ENCODE results near the gene TLX3.
"Not testable (repeated sequence)": the region's sequence is repeated elsewhere in the genome, so short reads cannot be mapped to it uniquely, and the experiment has no call there.

TLX3 gene

GRCh38 chr5:171308453-171309275 lies at the start of gene TLX3:
Gene TLX3, plus strand, starts transcription at chr5:171309248. Its CDS starts 118 bp downstream, at chr5:171309366.
- DNase-seq (ENCODE audit: low read depth) = no peak

GRCh38 chr5:171261361-171261760 lies 47.7 kb upstream of the TLX3 start:
- DNase-seq (ENCODE audit: low read depth) = no peak

GRCh38 chr5:171261904-171262303 lies 47.1 kb upstream of the TLX3 start:
- DNase-seq (ENCODE audit: low read depth) = no peak

- no peak for DNase-seq (ENCODE audit: low read depth)
These were observed 45.9 kb upstream of the TLX3 start for GRCh38 chr5:171263181-171263580.

GRCh38 chr5:171264843-171265242 lies 44.2 kb upstream of the TLX3 start:
- DNase-seq (ENCODE audit: low read depth) = no peak

- no peak for DNase-seq (ENCODE audit: low read depth)
These were observed 40.1 kb upstream of the TLX3 start for GRCh38 chr5:171268700-171269620.

GRCh38 chr5:171269717-171270116 lies 39.3 kb upstream of the TLX3 start:
- no peak for DNase-seq (ENCODE audit: low read depth)

- DNase-seq (ENCODE audit: low read depth) = no peak
These were observed 38.9 kb upstream of the TLX3 start for GRCh38 chr5:171270136-171270535.

GRCh38 chr5:171271798-171272197 lies 37.2 kb upstream of the TLX3 start:
- no peak for DNase-seq (ENCODE audit: low read depth)

- no peak for DNase-seq (ENCODE audit: low read depth)
These were observed 35.8 kb upstream of the TLX3 start for GRCh38 chr5:171272996-171273970.

GRCh38 chr5:171275841-171276544 lies 33.1 kb upstream of the TLX3 start:
- no peak for DNase-seq (ENCODE audit: low read depth)

- no peak for DNase-seq (ENCODE audit: low read depth)
These were observed 25.3 kb upstream of the TLX3 start for GRCh38 chr5:171283753-171284152.

- no peak for DNase-seq (ENCODE audit: low read depth)
These were observed 23.6 kb upstream of the TLX3 start for GRCh38 chr5:171285465-171285864.

GRCh38 chr5:171288066-171288465 lies 21.0 kb upstream of the TLX3 start:
- no peak for DNase-seq (ENCODE audit: low read depth)

GRCh38 chr5:171291371-171291770 lies 17.7 kb upstream of the TLX3 start:
- no peak for DNase-seq (ENCODE audit: low read depth)

- no peak for DNase-seq (ENCODE audit: low read depth)
These were observed 13.7 kb upstream of the TLX3 start for GRCh38 chr5:171295299-171295698.

GRCh38 chr5:171295801-171296200 lies 13.2 kb upstream of the TLX3 start:
- DNase-seq (ENCODE audit: low read depth) = no peak

GRCh38 chr5:171297941-171298340 lies 11.1 kb upstream of the TLX3 start:
- DNase-seq (ENCODE audit: low read depth) = not testable (repeated sequence)

- no peak for DNase-seq (ENCODE audit: low read depth)
These were observed 9.8 kb upstream of the TLX3 start for GRCh38 chr5:171299228-171299627.

- DNase-seq (ENCODE audit: low read depth) = no peak
These were observed 9.2 kb upstream of the TLX3 start for GRCh38 chr5:171299851-171300250.

GRCh38 chr5:171300358-171300757 lies 8.7 kb upstream of the TLX3 start:
- DNase-seq (ENCODE audit: low read depth) = no peak
